Panc1 (cell line): ENCODE data around the gene RPE.

Experiments used
- CTCF ChIP-seq: fragments of 450-650 bp; IDR thresholded peaks from 2 replicates; pipeline ENCODE4 v1.5.1; 2017; ENCODE audit warnings: mild to moderate bottlenecking
- POLR2AphosphoS5 ChIP-seq: IDR thresholded peaks from 2 replicates; pipeline ENCODE4 v1.6.1; 2012; ENCODE audit warnings: mild to moderate bottlenecking, low read depth, low read length, moderate library complexity

GRCh38 chr2:209984291-209984690, 18.1 kb upstream of the RPE start:
- no peak for TF ChIP-seq CTCF
- no peak for TF ChIP-seq POLR2AphosphoS5
